Kidney epithelial cell (primary cell): ENCODE data around the gene GAB2. TPM values are rescaled to one million over a fixed set of nuclear protein-coding genes. Genes with fewer than 3 reads are reported as not detected.

Experiments
- DNase-seq: peaks from one replicate; pipeline ENCODE4 v3.0.0-alpha.2; 2010; ENCODE audit warnings: low read depth
- H3K27me3 ChIP-seq: 2 replicates; pipeline ENCODE4 v1.6.0; 2011; ENCODE audit warnings: low read length; ENCODE audit not compliant: control insufficient read depth, insufficient read depth
- H3K36me3 ChIP-seq: 2 replicates; pipeline ENCODE4 v1.5.1; 2011; ENCODE audit warnings: low read length; ENCODE audit not compliant: control insufficient read depth, insufficient read depth
- H3K4me3 ChIP-seq: 2 replicates; pipeline ENCODE4 v1.5.1; 2011; ENCODE audit warnings: low read depth, mild to moderate bottlenecking, control low read depth, low read length
- CTCF ChIP-seq: IDR thresholded peaks from 2 replicates; pipeline ENCODE4 v1.5.1; 2011; ENCODE audit warnings: mild to moderate bottlenecking, moderate library complexity, low read length, control low read depth, inconsistent platforms; ENCODE audit not compliant: insufficient read depth, poor library complexity, severe bottlenecking
- total RNA-seq: library from RNA; depleted of rRNA; stranded (reverse); fragments of >200 nt; gene quantifications from 2 replicates; pipeline ENCODE4 v1.2.3, GENCODE V29; 2015

Gene GAB2
- total RNA-seq, 1 donor from 2014 or later, result 13.1 TPM

- no peak for TF ChIP-seq CTCF
- DNase-seq, result no peak
- Histone ChIP-seq H3K36me3 (no peaks in the 10 kb centered on the region), H3K27me3 (no peaks in the 10 kb centered on the region), H3K4me3 (no peak overlapping the region)
Measured at GRCh38 chr11:78400702-78401101, 16.9 kb downstream of the GAB2 start.

GRCh38 chr11:78400116-78400515, 17.5 kb downstream of the GAB2 start:
- Histone ChIP-seq H3K27me3 (no peaks in the 10 kb centered on the region), H3K4me3 (no peak overlapping the region), H3K36me3 (no peaks in the 10 kb centered on the region)
- no peak for DNase-seq
- no peak for TF ChIP-seq CTCF

- Histone ChIP-seq H3K27me3 (no peaks in the 10 kb centered on the region), H3K36me3 (no peaks in the 10 kb centered on the region), H3K4me3 (no peak overlapping the region)
- no peak for TF ChIP-seq CTCF
- no peak for DNase-seq
Measured at GRCh38 chr11:78399136-78399535, 18.5 kb downstream of the GAB2 start.

GRCh38 chr11:78398715-78399114, 18.9 kb downstream of the GAB2 start:
- H3K4me3 ChIP-seq, result no peak overlapping the region
- DNase-seq, result no peak
- TF ChIP-seq CTCF, result no peak
- H3K36me3 ChIP-seq, result no peaks in the 10 kb centered on the region
- no peaks in the 10 kb centered on the region for H3K27me3 ChIP-seq

GRCh38 chr11:78397398-78397797, 20.2 kb downstream of the GAB2 start:
- H3K27me3 ChIP-seq, result no peaks in the 10 kb centered on the region
- no peak for TF ChIP-seq CTCF
- H3K4me3 ChIP-seq, result no peak overlapping the region
- H3K36me3 ChIP-seq, result no peaks in the 10 kb centered on the region
- no peak for DNase-seq

- H3K36me3 ChIP-seq, result no peaks in the 10 kb centered on the region
- TF ChIP-seq CTCF, result no peak
Measured at GRCh38 chr11:78395597-78395996, 22.0 kb downstream of the GAB2 start.

More at GRCh38 chr11:78395597-78395996, 22.0 kb downstream of the GAB2 start:
- no peak overlapping the region for H3K4me3 ChIP-seq
- no peak for DNase-seq
- no peaks in the 10 kb centered on the region for H3K27me3 ChIP-seq
